ENCODE measurements around the gene PSD2.

PSD2 gene

DNA sequence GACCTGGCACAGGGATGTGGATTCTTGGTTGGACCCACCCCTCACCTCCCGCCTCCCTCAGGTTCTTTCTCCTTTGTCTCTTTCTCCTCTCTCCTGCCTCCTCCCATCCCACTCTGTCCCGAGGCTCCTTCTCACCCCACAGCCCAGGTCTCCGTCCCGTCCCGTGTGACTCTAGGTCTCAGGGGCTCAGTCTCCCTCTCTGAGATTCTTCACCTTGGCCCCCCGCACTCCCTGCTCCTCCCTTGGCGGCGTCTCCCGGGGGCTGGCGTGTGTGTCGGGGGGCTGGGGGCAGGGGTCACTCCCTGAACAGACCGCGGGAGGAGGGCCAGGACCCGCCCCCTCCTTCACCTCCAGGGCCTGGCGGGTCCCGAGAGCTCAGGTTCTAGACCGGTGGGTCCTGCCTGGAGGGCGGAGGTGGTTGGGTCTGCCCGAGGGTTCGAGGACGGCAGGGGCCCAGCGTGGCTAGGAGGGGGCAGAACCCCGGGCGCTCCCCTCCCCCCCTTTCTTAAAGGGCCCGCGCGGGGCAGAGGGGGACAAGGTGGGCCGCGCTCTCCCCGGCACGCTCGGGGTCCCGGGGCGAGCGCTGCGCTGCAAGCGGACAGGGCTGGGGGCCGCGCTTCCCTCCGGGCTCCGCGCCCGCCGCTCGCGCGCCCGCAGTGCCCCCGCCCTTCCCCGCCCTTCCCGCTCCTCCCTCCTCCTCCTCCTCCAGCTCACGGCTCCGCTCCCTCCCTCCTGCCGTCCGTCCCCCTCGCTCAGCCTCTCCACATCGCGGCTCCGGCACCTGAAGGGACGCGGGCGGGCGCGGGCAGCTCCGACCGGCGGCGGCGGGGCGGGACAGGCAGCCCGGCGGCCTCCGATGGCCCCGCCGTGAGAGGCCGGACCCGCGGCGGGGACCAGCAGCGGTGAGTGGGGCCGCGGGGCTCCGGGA lies at the start of gene PSD2:
PSD2 (plus strand) TSS at position 735 of the 928 bp plus-strand sequence. CDS start 13,633 bp downstream, outside the sequence.
- no peak for DNase-seq (ENCODE audit: low read depth in 1 of 2, low spot score in 1 of 2)

DNA sequence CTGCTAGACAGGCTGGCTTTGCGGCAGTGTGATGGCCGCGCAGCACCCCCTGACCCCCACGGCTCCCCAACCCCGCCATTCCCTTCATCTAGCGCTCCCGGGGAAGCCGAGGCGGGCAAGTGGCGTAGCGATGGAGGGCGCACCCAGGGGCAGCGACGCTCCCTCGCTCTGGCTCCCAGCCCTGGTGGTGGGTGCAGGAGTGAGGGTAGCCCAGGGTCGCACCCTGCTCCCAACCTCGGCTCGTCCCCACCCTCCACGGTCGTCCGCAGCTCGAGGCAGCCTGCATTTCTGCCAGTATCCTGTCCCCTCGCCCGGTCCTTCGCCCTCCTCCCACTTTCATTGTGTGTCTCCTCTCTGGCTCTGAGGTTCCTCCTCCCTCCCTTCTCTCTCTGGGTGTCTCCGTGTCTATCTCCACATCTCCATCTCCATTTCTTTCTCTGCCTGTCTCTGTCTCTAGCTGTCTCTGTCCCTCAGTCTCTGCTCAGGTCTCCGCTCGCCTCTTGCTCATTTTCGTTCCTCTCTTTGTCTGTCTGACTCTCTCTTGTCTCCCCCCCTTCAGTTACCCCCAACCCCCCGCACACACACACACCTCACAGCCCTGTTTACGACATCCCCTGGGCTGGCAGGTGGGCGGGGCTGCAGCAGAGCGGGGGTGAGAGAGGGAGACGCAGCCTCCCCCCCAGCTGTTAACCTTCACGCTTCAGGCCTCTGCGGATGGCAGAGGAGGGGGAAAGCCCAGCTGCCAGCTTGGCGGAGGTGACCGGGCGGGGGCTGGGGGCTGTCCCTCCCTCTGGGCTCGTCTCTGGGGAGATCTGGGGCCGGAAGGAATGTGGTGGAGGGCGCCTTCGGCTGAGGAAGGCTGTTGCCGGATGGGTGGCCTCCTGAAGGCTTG lies 48.7 kb upstream of the PSD2 start:
- peak; percentile 30 to 61 for DNase-seq (ENCODE audit: low read depth in 1 of 2, low spot score in 1 of 2)

DNA sequence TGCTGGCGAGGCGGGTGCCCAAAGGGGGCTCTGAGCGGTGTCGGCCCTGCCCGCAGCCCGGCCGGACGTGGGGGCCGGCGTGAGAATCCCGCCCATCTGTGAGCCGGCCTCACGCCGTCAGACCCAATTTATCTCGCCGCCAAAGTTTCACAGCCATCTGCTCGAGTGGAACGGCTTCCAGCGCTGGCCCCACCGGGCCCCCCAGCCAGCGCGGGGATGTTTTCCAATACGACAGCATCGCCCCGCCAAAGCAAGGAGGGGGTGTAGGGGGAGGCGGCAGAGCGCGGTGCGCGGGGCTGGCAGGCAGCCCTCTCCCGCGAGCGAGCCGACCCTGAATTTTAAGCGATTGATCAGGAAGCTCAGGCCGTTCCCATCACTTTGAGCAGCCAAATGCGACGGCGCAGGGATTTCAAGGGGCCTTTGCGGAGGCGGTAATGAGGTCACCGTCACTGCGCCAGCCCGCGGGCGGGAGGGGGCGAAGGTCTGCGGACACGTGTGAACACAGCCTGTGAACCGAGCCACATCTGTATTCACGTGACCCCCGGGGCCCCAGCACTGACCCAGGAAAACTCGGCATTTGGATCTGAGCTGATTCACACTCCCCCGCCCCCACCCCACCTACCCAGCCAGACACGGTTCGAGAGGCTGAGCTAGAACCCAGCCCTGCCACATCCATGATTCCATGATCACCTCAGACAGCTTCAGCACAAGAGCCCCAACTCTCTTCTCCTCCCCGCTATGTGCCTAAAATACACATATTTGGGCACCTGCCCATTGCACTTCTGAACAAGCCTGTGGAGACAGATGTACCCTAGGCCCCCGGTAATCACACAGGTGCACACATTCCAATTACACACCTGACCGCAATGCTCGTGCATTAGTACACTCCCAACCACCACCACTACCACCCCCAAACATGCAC lies 47.8 kb upstream of the PSD2 start:
- no peak for DNase-seq (ENCODE audit: low read depth in 1 of 2, low spot score in 1 of 2)

DNA sequence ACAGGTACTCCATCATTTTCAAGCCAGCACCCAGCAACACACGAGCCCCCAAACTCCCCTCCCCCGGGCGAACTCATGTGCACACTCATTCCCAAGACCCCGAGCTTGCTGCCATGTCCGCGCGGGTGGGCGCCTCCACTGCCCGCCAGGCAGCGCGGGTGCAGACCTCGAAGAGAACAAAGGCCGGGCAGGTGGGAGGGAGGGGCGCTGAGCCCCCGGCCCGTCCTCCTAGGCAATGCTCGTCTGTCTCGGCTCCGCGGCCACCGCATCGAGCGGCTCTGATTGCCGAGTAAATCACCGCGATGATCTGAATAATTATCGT lies 47.1 kb upstream of the PSD2 start:
- DNase-seq (ENCODE audit: low read depth in 1 of 2, low spot score in 1 of 2), result no peak

GRCh38 chr5:139749242-139749641 lies 46.4 kb upstream of the PSD2 start:
- no peak for DNase-seq (ENCODE audit: low read depth in 1 of 2, low spot score in 1 of 2)

- DNase-seq (ENCODE audit: low read depth in 1 of 2, low spot score in 1 of 2), result no peak
Observed at GRCh38 chr5:139751236-139751635, 44.4 kb upstream of the PSD2 start.

DNA sequence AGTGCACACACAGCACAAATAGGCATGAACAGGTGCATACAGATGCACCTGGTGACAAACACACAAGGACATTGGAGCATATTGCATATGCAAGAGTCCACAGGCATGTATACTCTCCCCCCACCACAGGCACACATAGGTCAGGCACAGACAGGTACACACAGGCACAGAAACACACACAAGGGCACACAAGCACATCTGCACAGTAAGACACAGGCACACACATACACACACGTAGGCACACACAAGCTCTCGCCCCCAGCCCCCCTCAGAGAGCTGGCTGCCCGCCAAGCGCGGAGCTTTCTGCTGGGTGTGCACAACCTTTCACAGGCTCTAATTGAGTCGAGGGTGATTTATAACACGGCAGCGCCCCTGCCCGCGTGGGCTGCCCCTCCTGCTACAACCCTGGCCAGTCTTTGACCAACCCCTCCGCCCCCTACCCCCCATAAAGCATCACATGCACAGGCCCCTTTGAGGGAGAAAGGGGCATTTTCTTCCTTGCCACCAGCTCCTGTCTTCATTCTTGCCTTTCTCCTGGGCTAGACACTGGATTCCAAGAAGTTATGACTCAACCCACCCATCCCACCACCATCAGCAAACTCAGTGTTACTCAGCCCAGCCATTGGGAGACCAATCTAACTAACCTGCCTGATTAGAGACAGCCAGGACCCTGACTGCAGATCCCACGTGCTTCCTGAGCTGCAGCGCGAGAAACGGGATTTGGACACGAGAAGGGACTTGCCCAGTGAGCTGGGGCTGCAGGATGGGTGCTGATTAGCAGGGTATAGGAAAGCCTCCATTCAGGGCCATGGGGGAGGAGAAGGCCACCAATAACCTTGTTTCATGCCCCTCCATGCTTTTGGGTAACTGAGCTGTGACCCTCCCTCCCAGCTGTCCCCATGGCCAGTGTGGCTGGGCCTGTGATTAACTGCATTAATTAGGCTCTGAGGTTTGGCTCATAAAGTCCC lies 42.8 kb upstream of the PSD2 start:
- no peak for DNase-seq (ENCODE audit: low read depth in 1 of 2, low spot score in 1 of 2)

- DNase-seq (ENCODE audit: low read depth in 1 of 2, low spot score in 1 of 2), result no peak
Observed at GRCh38 chr5:139755892-139756671, 39.5 kb upstream of the PSD2 start.

GRCh38 chr5:139756971-139757370 lies 38.6 kb upstream of the PSD2 start:
- DNase-seq (ENCODE audit: low read depth in 1 of 2, low spot score in 1 of 2), result no peak

DNA sequence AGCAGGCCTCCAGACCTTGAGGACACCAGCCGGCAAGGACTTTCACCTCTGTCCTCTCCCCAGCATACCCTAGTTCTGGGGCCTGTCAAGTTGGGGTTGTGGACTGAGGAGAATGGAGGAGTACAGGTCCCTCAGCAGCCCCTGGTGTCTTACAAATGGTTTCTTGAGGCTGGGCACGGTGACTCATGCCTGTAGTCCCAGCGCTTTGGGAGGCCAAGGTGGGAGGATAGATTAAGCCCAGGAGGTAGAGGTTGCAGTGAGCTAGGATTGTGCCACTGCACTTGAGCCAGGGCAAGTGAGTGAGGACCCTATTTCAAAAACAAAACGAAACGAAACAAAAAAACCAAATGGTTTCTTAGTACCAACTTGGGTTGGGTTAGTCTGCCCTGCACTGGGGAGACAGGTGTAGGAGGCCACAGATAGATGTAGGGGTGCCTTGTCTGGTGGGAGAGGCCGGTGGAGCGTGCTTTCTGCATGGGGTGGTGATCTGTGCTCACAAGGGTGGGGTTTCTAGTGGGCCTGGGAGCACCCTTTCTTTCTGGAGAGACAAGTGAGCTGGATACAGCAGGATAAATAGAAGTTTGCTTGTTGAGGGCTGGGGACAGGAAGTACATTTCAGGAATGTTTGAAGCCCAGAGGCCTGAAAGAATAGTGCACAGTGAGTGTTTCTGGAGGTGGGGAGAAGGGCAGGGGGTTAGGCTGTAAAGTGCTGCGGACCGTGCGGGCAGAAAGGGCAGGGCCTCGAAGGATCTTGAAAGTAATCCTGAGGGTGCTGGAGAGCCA lies 37.7 kb upstream of the PSD2 start:
- DNase-seq (ENCODE audit: low read depth in 1 of 2, low spot score in 1 of 2), result no peak

- DNase-seq (ENCODE audit: low read depth in 1 of 2, low spot score in 1 of 2), result no peak
Observed at GRCh38 chr5:139758510-139759075, 37.0 kb upstream of the PSD2 start.

DNA sequence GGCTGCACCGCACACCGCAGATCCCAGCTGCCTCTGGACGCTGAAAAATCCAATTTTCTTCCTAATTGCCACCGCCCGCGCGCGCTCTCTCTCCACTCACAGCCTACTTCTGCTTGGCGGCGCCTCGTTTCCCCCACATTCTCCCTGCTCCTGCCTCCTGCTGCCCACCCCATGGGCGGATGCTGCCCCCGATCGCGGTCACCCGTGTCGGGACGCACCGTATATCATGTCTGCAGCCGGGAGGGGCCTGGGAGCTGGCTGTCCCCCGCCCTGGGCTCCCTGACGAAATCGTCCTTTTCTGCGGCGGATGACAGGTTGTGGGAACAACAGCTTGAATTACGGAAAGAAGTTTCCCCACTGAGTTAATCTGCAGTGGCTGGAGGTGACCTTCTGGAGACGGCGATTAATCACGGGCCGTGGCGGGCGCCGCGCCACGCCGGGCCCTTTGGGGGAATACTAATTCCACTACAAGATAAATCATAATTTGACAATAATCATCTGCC lies 36.3 kb upstream of the PSD2 start:
- no peak for DNase-seq (ENCODE audit: low read depth in 1 of 2, low spot score in 1 of 2)

DNA sequence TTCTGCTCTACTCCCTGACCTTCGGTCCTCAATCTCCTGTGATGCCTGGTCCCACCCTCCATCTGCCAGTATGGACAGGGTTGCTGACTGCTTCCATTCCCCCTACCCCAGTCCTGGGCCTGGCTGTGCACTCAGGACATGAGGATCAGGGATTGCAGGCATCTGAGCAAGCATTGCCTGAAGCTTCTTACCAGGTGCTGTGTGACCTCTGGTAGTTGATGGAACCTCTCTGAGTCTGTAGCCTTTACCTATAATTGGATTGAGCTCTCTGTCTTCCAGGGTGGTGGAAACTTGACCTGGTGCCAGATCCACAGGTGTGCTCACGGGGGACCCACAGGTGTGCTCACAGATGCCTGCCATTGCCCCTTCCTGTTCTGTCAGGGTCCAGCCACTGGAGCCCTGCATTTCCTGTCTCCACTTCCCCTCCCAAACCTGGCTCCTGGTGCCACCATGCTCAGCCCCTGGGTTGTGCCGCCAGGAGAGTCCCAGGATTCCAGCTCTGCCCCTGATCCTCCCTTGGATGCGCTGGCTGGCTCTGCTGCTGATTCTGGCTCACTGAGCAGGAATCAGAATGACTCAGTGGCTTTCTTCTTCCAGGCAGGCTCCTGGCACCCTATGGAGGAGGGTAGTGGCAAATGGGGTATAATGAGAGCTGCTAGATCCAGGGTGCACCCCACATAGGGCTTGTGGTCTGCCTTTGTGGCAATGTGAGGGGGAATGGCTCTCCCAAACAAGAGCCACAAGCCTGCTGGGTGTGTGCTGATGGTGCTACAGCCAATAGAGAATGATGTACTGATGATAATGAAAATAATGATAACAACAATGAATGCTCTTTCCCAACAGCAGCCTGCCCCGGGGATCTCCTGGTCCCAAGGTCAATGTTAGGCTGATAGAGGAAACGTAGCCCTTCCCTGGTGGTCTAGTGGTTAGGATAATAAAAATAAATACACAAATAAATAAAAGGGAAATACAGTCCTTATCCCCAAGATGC lies 35.2 kb upstream of the PSD2 start:
- no peak for DNase-seq (ENCODE audit: low read depth in 1 of 2, low spot score in 1 of 2)

DNA sequence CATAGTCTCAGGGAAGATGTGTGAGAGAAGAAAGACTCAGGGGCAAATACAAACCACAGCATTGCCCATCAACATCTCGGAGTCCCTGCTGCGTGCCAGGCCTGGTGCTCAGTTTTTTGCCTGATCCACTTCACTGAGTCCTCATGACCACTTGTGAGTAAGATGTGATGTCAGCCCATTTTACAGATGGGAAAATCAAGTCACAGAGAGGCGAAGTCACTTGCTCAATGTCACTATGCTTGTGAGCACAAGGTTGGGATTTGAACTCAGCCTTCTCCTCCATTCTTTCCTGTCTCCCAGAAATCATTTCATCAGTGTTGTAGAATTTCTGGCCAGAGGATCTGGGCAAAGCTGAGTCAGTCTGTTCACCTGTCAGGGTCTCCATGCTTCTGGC lies 34.6 kb upstream of the PSD2 start:
- no peak for DNase-seq (ENCODE audit: low read depth in 1 of 2, low spot score in 1 of 2)

DNA sequence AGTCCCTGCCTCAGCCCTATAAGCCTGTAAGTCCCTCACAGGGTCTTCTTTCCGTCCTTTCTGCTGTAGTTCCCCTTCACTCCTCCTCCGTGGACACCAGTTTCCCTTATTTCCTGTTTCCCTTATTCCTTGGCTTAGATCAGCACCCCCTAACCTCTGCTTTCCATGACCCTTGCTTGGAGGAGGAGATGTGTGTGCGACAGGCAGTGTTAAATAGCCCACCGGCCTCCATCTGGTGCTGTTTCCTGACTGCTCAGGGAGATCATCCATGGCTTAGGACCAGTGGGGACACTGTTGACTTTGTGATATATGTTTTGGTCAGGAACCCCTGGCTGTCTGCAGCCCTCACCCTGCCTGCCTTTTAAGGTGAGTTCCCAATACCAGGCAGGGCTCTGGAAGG lies 34.1 kb upstream of the PSD2 start:
- no peak for DNase-seq (ENCODE audit: low read depth in 1 of 2, low spot score in 1 of 2)

GRCh38 chr5:139762615-139763170 lies 32.9 kb upstream of the PSD2 start:
- no peak for DNase-seq (ENCODE audit: low read depth in 1 of 2, low spot score in 1 of 2)

Measured in stimulated activated CD4-positive, alpha-beta T cell treated with anti-CD3 and anti-CD28 coated beads, Interleukin-15, amount 100 ng/mL, for 1 hour (primary cell).